ENCODE measurements around the gene PUM1. TPM values are rescaled to one million over a fixed set of nuclear protein-coding genes. Genes with fewer than 3 reads are reported as not detected.
"Not testable (repeated sequence)": the region's sequence is repeated elsewhere in the genome, so short reads cannot be mapped to it uniquely, and the experiment has no call there.

The PUM1 gene
- total and polyA plus RNA-seq, 8 donors, result 12.9 to 126 (median 78.5) TPM

- 25 to 48% (median 42%) methylated on average over 3 of the region's 3 CpGs for WGBS, 5 donors
- intact Hi-C loops (cut with DNase I; ENCODE audit: low total_unique reads), result no loop called here
- Histone ChIP-seq H3K27ac (peak overlapping the region in 1 of 5 donors; percentile 11), H3K27me3 (no peaks in the 10 kb centered on the region), H3K9me3 (no peaks in the 10 kb centered on the region), H3K4me1 (peaks cover 33 to 100% (median 73%) of the 10 kb centered on the region in 4 donors), H3K36me3 (peaks cover 27 to 59% (median 46%) of the 10 kb centered on the region in 4 donors), H3K4me3 (peak overlapping the region in 1 of 4 donors; percentile 4)
- peak in 1 of 2 donors; percentile 14 for DNase-seq
- TF ChIP-seq CTCF (IDR thresholded peaks at IDR 0.05) (no peak), POLR2A (IDR thresholded peaks at IDR 0.05) (no peak), EP300 (IDR thresholded peaks at IDR 0.05) (no peak), POLR2AphosphoS5 (IDR thresholded peaks at IDR 0.05) (no peak)
Measured at GRCh38 chr1:31055501-31055900, 10.0 kb downstream of the PUM1 start.

DNA sequence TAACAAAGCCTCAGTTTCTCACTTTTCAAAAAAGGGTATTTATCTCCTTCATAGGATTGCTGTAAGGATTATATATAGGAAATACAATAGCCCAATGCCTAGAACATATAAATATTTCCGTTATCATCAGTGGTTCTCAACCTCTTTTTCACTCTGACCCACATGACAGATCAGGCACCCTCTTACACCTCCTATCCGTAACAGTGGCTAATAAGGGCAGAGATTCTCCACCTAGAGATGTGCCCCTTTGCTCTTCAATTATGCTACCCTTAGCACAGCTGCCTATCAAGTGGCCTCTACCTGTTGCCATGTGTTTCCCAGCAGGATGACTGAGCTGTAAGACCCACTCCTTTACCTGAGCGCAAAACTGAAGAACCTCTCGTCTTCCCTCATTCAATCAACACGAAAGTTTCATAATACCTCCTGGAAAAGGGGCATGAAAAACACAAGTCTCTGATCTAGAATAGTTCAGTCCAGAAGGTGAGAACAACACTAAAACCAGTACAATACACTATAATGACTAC, 10.5 kb downstream of the PUM1 start:
- H3K27me3 ChIP-seq, result no peaks in the 10 kb centered on the region
- DNase-seq, result no peak
- peak overlapping the region in 1 of 5 donors; percentile 11 for H3K27ac ChIP-seq
- 64 to 76% (median 68%) methylated on average over 5 of the region's 5 CpGs for WGBS, 5 donors
- no peaks in the 10 kb centered on the region for H3K9me3 ChIP-seq
- intact Hi-C loops (cut with DNase I; ENCODE audit: low total_unique reads), result no loop called here
- H3K36me3 ChIP-seq, result peaks cover 27 to 62% (median 46%) of the 10 kb centered on the region in 4 donors
- H3K4me3 ChIP-seq, result no peak overlapping the region
- H3K4me1 ChIP-seq, result peaks cover 29 to 100% (median 71%) of the 10 kb centered on the region in 4 donors
- TF ChIP-seq CTCF (IDR thresholded peaks at IDR 0.05) (no peak), POLR2A (IDR thresholded peaks at IDR 0.05) (no peak), POLR2AphosphoS5 (IDR thresholded peaks at IDR 0.05) (no peak), EP300 (IDR thresholded peaks at IDR 0.05) (no peak)

GRCh38 chr1:31054349-31054748, 11.2 kb downstream of the PUM1 start:
- Histone ChIP-seq H3K27me3 (no peaks in the 10 kb centered on the region), H3K4me1 (peaks cover 29 to 98% (median 67%) of the 10 kb centered on the region in 4 donors), H3K36me3 (peaks cover 27 to 61% (median 44%) of the 10 kb centered on the region in 4 donors), H3K9me3 (no peaks in the 10 kb centered on the region), H3K4me3 (no peak overlapping the region), H3K27ac (no peak overlapping the region)
- TF ChIP-seq POLR2A (IDR thresholded peaks at IDR 0.05), result no peak
- TF ChIP-seq POLR2AphosphoS5 (IDR thresholded peaks at IDR 0.05), result no peak
- TF ChIP-seq CTCF (IDR thresholded peaks at IDR 0.05), result no peak
- TF ChIP-seq EP300 (IDR thresholded peaks at IDR 0.05), result no peak
- WGBS, 5 donors, result 48 to 69% (median 63%) methylated on average over 3 of the region's 3 CpGs
- DNase-seq, result no peak
- intact Hi-C loops (cut with DNase I; ENCODE audit: low total_unique reads), result no loop called here

- H3K4me3 ChIP-seq; H3K9me3 ChIP-seq; intact Hi-C loops (cut with DNase I; ENCODE audit: low total_unique reads); H3K27me3 ChIP-seq; H3K27ac ChIP-seq: not testable (repeated sequence)
- peaks cover 29 to 95% (median 65%) of the 10 kb centered on the region in 4 donors for H3K4me1 ChIP-seq
- WGBS, 5 donors, result 71 to 91% (median 76%) methylated on average over 14 of the region's 14 CpGs
- DNase-seq, result peak in 1 of 2 donors; percentile 43
- H3K36me3 ChIP-seq, result peaks cover 12 to 43% (median 27%) of the 10 kb centered on the region in 4 donors
Measured at GRCh38 chr1:31052613-31053012, 12.9 kb downstream of the PUM1 start.

DNA sequence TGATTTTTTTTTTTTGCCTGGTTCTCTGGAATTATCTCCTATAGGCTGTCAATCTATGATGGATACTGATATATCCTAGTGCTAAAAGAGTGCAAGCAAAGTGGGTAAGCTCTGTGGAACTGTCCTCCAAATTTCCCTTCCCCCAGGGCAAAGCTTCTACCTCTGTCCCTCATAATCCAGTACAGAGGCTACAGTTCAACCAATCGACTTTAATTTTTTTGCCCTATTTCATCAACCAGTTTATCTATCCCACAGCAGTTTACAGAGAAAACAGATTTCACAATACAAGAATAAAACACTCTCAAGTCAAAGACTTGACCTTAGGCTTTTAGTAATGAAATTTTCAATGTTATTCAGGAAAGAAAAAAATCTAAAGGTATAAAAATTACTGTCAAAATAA, 13.9 kb downstream of the PUM1 start:
- H3K9me3 ChIP-seq, result no peaks in the 10 kb centered on the region
- H3K4me3 ChIP-seq, result no peak overlapping the region
- no peak overlapping the region for H3K27ac ChIP-seq
- intact Hi-C loops (cut with DNase I; ENCODE audit: low total_unique reads), result no loop called here
- H3K27me3 ChIP-seq, result no peaks in the 10 kb centered on the region
- peaks cover 22 to 96% (median 62%) of the 10 kb centered on the region in 4 donors for H3K4me1 ChIP-seq
- DNase-seq, result no peak
- TF ChIP-seq CTCF (IDR thresholded peaks at IDR 0.05), result no peak
- TF ChIP-seq POLR2AphosphoS5 (IDR thresholded peaks at IDR 0.05), result no peak
- TF ChIP-seq POLR2A (IDR thresholded peaks at IDR 0.05), result no peak
- TF ChIP-seq EP300 (IDR thresholded peaks at IDR 0.05), result no peak
- WGBS, 5 donors, result 31 to 63% (median 38%) methylated on average over 1 of the region's 1 CpG
- H3K36me3 ChIP-seq, result peaks cover 12 to 36% (median 23%) of the 10 kb centered on the region in 4 donors

GRCh38 chr1:31047507-31047906, 18.0 kb downstream of the PUM1 start:
- DNase-seq; intact Hi-C loops (cut with DNase I; ENCODE audit: low total_unique reads); H3K27me3 ChIP-seq; H3K27ac ChIP-seq; H3K9me3 ChIP-seq; H3K4me3 ChIP-seq: not testable (repeated sequence)
- Histone ChIP-seq H3K36me3 (peaks cover 5 to 51% (median 31%) of the 10 kb centered on the region in 4 donors), H3K4me1 (peaks cover 0 to 81% (median 36%) of the 10 kb centered on the region in 4 donors)
- WGBS, 5 donors, result 68 to 82% (median 74%) methylated on average over 5 of the region's 5 CpGs
